CD4-positive, alpha-beta T cell treated with Interleukin-4 for 4 hours (primary cell): ENCODE data around the gene SLC25A10.
A peak's percentile ranks its signal among the peaks of the same experiment; 100 is the strongest.
"Not testable (repeated sequence)": the region's sequence is repeated elsewhere in the genome, so short reads cannot be mapped to it uniquely, and the experiment has no call there.

ENCODE experiments used
- DNase-seq: peaks from one replicate; pipeline ENCODE4 v3.0.0-alpha.2; 2020

SLC25A10 gene

GRCh38 chr17:81722184-81723120 lies 10.4 kb downstream of the SLC25A10 start:
- DNase-seq: no peak

GRCh38 chr17:81723651-81724209 lies 11.6 kb downstream of the SLC25A10 start:
- no peak for DNase-seq

- DNase-seq: no peak
Measured at GRCh38 chr17:81725439-81725838, 13.4 kb downstream of the SLC25A10 start.

DNA sequence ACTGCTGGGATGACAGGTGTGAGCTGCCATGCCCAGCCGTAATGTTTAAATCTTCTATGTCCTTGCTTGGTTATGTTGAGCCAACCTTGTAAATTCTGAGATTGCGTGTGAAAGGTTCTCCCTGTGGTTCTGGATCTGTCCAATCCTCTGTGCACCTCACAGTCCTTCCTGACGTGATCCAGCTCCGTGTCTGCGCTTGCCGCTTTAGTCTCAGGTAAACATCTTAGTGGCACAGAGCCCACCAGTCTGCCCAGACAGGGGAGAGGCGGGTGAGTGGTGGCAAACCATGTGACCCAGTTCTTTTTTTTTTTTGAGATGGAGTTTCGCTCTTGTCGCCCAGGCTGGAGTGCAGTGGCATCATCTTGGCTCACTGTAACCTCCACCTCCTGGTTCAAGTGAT lies 13.9 kb downstream of the SLC25A10 start:
- no peak for DNase-seq

DNA sequence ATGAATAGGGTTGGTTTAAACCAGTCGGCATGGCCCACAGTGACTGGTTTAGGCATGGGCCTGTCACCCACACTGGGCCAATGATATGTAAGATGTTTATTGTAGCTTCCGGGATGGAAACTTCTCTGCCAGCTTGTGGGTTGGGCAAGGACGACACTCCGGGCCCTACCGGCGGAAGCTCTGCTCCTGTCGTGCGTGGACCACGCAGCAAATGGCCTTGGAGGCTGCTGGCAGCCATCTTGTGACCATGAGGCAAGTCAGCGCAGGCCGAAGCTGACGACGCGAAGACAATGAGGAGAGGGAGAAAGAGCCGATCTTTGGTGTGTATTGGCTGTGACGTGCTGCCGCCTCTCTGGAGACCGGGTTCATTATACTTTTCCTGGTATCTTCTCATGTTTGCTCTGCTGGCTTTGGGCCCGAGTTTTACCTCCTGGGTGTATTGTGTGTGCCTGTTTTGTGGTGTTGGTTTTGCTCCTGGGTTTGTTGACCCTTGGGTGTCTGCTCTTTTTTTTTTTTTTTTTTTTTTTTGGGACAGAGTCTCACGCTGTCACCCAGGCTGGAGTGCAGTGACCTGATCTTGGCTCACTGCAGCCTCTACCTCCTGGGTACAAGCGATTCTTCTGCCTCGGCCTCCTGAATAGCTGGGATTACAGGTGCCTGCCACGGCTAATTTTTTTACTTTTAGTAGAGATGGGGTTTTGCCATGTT lies 15.4 kb downstream of the SLC25A10 start:
- DNase-seq: no peak

- peak; percentile 49 for DNase-seq
Measured at GRCh38 chr17:81733507-81734404, 21.7 kb downstream of the SLC25A10 start.

GRCh38 chr17:81734405-81735263 lies 22.6 kb downstream of the SLC25A10 start:
- DNase-seq: no peak

DNA sequence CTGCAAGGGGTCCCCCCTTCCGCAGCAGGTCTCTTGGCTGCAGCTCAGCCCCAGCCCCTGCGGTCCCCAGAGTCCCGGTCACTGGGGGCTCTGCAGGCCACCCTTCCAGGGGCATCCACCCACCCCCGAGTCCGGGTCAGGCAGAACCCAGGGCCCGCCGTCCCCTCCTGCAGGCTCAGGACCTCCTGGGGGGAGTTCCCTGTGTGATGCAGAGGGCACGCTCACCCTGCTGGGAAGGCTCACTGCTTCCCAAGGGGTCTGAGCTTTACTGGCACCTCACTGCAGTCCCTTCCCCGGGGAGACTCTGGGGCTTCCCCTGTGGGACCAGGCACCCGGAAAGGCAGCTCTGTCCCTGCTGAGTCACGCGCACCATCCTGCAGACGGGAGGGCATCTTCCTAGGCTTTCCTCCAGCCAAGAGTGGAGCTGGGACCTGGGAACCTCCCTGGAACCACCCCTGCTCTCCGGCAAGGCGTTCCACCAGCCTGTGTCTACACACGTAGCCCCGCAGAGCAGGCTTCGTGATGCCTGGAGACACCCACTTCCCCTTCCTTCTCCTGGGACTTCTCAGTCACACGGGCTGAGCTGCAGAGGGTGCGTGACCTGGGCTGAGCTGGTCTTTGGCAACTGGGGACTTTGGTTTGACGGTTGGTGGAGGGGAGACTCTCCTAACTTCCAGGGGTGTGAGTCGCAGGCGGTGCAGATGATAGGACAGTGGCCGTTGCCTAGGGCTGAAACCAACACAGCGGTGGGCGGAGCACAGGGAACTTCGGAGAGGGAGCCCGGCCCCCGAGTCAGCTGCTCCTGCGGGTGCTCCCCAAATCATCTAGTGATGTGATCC lies 23.4 kb downstream of the SLC25A10 start:
- no peak for DNase-seq

DNA sequence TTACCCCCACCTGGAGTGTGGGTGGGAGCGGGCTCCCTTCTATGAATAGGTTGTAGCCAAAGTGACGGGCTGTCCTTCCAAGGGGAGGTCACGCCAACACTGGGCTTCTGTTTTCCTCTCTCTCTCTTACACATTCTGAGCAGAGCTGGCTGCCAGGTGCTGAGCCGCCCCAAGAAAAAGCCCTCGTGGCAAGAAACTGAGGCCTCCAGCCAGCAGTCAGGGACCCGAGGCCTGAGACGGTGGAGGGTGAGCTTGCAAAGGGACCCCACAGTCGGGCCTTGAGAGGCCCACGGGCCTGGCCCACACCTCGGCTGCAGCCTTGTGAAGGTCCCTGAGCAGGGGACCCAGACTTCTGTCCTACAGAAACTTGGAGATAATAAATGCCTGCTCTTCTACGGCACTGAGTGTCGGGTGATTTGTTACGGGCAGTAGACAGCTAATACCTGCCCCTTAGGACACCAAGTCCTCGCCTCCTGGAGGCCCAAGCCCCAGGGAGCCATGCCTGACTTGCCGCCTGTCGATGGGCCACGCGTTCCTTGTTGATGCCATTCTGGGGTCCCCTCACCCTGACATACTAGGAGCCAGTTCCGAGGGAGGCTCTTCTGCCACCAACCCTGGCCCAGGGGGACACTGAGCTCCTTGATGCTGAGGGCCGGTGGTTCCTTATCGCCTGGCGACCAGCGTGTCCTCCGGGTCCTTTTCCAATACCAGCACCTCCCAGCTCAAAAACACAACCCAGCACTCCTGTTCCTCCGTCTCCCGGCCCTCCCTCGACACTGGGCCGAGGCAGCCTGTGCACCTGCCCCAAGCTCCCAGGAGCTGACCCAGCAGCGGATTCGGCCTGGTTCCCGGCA lies 26.1 kb downstream of the SLC25A10 start:
- no peak for DNase-seq

- no peak for DNase-seq
Measured at GRCh38 chr17:81738801-81739393, 26.8 kb downstream of the SLC25A10 start.

- DNase-seq: not testable (repeated sequence)
Measured at GRCh38 chr17:81739593-81739992, 27.5 kb downstream of the SLC25A10 start.

DNA sequence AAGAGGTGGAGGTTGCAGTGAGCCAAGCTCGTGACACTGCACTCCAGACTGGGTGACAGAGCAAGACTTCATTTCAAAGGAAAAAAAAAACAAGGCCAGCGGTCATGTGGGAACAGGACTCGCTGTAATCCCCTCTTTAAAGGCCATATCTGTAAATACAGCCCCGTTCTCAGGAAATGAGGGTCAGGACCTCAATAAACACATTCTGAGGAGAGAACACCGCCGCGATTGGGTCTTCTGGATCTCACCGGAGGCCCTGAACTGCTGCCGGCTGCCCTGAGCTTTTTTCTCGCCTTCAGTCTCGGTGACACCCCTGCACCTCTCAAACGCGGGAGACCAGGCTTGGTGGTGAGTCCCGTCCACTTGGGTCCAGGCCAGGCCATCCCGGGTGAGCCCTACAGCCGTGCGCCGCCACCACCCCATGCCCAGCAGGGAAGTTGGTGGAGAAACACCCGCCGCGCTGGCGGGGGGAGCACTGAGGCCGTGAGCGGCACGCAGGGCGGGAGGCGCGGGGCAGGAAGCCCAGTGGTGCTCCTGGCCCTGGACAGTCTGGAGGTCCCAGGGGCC lies 28.4 kb downstream of the SLC25A10 start:
- no peak for DNase-seq

DNA sequence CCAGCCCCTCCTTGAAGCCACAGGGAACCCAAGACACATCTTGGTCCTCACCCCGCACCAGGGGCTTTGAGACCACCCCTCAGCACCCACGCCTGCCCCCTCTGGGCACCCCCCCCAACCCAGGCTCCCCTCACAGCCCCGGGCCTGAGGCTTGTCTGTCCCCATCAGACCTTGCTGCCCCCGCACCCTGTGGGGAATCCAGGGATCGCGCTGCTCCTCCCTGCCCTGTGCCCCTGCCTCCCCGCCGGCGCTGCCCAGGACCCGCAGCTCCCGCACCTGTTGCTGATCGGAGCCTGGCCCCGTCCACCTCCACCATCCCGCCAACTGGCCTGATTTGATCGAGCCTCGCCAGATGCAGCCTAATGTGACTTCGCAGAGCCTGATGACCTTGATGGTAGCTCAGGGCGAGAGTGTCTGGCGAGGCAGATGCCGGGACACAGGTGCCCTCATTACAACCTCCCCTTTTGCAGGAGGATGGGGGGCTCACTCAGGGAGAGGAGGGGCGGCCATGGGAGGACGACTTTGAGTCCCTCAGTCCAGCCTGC lies 29.0 kb downstream of the SLC25A10 start:
- DNase-seq: no peak

- no peak for DNase-seq
Measured at GRCh38 chr17:81741594-81742452, 29.7 kb downstream of the SLC25A10 start.
